Measurements from ENCODE around the gene COL18A1.

The COL18A1 gene

DNA sequence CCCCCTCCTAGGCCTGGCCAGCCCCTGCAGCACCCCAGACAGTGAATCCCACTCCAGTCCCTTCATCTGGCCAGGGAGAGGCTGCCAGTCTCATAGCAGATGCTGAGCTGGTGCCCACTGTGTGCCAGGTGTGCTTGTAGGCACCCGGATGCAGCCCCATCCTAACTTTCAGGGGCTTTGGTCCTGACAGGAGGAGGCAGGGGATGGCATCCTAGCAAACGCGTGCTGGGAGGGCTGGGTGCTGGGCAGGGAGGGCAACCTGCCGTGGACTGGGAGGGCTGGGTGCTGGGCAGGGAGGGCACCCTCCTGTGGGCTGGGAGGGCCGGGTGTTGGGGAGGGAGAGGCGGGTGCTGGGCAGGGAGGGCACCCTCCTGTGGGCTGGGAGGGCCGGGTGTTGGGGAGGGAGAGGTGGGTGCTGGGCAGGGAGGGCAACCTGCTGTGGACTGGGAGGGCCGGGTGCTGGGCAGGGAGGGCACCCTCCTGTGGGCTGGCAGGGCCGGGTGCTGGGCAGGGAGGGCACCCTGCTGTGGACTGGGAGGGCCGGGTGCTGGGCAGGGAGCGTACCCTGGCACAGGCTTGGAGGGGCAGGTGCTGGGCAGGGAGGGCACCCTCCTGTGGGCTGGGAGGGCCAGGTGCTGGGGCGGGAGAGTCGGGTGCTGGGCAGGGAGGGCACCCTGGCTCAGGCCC is 102.0 kb downstream of the COL18A1 start:
- Histone ChIP-seq H4K20me1 (ENCODE audit: insufficient read depth, low read length) (no peaks in the 10 kb centered on the region), H2AFZ (ENCODE audit: low read depth, low read length) (no peak overlapping the region), H3K4me1 (ENCODE audit: low read length) (no peaks in the 10 kb centered on the region), H3K9me3 (ENCODE audit: insufficient read depth, low read length) (no peaks in the 10 kb centered on the region), H3K27me3 (ENCODE audit: low read depth, low read length) (no peaks in the 10 kb centered on the region), H3K4me2 (ENCODE audit: low read length) (no peak overlapping the region), H3K9ac (ENCODE audit: low read length) (no peak overlapping the region), H3K79me2 (ENCODE audit: low read length) (no peaks in the 10 kb centered on the region), H3K4me3 (ENCODE audit: low read length) (no peak overlapping the region), H3K27ac (ENCODE audit: low read length) (no peak overlapping the region), H3K36me3 (replicated peaks; ENCODE audit: low read depth, low read length) (no peaks in the 10 kb centered on the region)
- TF ChIP-seq CTCF (IDR thresholded peaks at IDR 0.05; ENCODE audit: low read depth, low read length), result no peak
- no peak for TF ChIP-seq EZH2phosphoT487 (IDR thresholded peaks at IDR 0.05; ENCODE audit: low read depth)

DNA sequence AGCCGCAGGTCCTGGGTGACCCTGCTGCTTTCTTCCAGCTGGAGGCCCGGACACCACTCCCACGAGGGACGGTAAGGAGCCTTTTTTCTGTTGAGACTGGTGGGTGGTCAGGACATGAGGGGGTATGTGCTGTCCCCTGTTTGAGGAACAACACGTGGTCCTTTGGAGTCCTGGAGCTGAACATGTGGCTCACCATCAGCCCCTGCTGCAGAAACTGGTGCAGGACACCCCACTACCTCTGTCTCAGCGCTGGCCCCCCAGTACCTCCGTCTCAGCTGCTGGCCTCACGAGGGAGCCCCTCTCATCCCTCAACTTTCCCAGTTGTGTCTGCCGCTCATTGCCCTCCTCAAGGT is 102.5 kb downstream of the COL18A1 start:
- H3K4me3 ChIP-seq (ENCODE audit: low read length), result no peak overlapping the region
- H3K4me2 ChIP-seq (ENCODE audit: low read length), result no peak overlapping the region
- no peak overlapping the region for H2AFZ ChIP-seq (ENCODE audit: low read depth, low read length)
- H3K79me2 ChIP-seq (ENCODE audit: low read length), result no peaks in the 10 kb centered on the region
- H3K27ac ChIP-seq (ENCODE audit: low read length), result no peak overlapping the region
- no peaks in the 10 kb centered on the region for H3K36me3 ChIP-seq (replicated peaks; ENCODE audit: low read depth, low read length)
- no peaks in the 10 kb centered on the region for H3K4me1 ChIP-seq (ENCODE audit: low read length)
- no peaks in the 10 kb centered on the region for H3K27me3 ChIP-seq (ENCODE audit: low read depth, low read length)
- TF ChIP-seq CTCF (IDR thresholded peaks at IDR 0.05; ENCODE audit: low read depth, low read length) (no peak), EZH2phosphoT487 (IDR thresholded peaks at IDR 0.05; ENCODE audit: low read depth) (no peak)
- H3K9me3 ChIP-seq (ENCODE audit: insufficient read depth, low read length), result no peaks in the 10 kb centered on the region
- H3K9ac ChIP-seq (ENCODE audit: low read length), result no peak overlapping the region
- no peaks in the 10 kb centered on the region for H4K20me1 ChIP-seq (ENCODE audit: insufficient read depth, low read length)

- Histone ChIP-seq H3K36me3 (replicated peaks; ENCODE audit: low read depth, low read length) (no peaks in the 10 kb centered on the region), H3K4me2 (ENCODE audit: low read length) (no peak overlapping the region), H3K27ac (ENCODE audit: low read length) (no peak overlapping the region), H4K20me1 (ENCODE audit: insufficient read depth, low read length) (no peaks in the 10 kb centered on the region), H3K79me2 (ENCODE audit: low read length) (no peaks in the 10 kb centered on the region), H3K27me3 (ENCODE audit: low read depth, low read length) (no peaks in the 10 kb centered on the region), H3K9me3 (ENCODE audit: insufficient read depth, low read length) (no peaks in the 10 kb centered on the region), H2AFZ (ENCODE audit: low read depth, low read length) (no peak overlapping the region), H3K4me1 (ENCODE audit: low read length) (no peaks in the 10 kb centered on the region), H3K9ac (ENCODE audit: low read length) (no peak overlapping the region), H3K4me3 (ENCODE audit: low read length) (no peak overlapping the region)
- TF ChIP-seq CTCF (IDR thresholded peaks at IDR 0.05; ENCODE audit: low read depth, low read length), result no peak
- no peak for TF ChIP-seq EZH2phosphoT487 (IDR thresholded peaks at IDR 0.05; ENCODE audit: low read depth)
These were observed 103.0 kb downstream of the COL18A1 start for GRCh38 chr21:45507888-45508508.

- H3K4me3 ChIP-seq (ENCODE audit: low read length), result no peak overlapping the region
- no peaks in the 10 kb centered on the region for H3K79me2 ChIP-seq (ENCODE audit: low read length)
- no peaks in the 10 kb centered on the region for H3K9me3 ChIP-seq (ENCODE audit: insufficient read depth, low read length)
- no peak for TF ChIP-seq CTCF (IDR thresholded peaks at IDR 0.05; ENCODE audit: low read depth, low read length)
- no peak for TF ChIP-seq EZH2phosphoT487 (IDR thresholded peaks at IDR 0.05; ENCODE audit: low read depth)
- no peaks in the 10 kb centered on the region for H4K20me1 ChIP-seq (ENCODE audit: insufficient read depth, low read length)
- H3K4me2 ChIP-seq (ENCODE audit: low read length), result no peak overlapping the region
- no peak overlapping the region for H2AFZ ChIP-seq (ENCODE audit: low read depth, low read length)
- H3K36me3 ChIP-seq (replicated peaks; ENCODE audit: low read depth, low read length), result no peaks in the 10 kb centered on the region
- H3K4me1 ChIP-seq (ENCODE audit: low read length), result no peaks in the 10 kb centered on the region
- no peak overlapping the region for H3K27ac ChIP-seq (ENCODE audit: low read length)
- H3K9ac ChIP-seq (ENCODE audit: low read length), result no peak overlapping the region
- H3K27me3 ChIP-seq (ENCODE audit: low read depth, low read length), result no peaks in the 10 kb centered on the region
These were observed 103.9 kb downstream of the COL18A1 start for GRCh38 chr21:45508607-45509565.

All from OCI-LY3 (cell line).